BJ (cell line): ENCODE data around the gene DHRS2. TPM values are rescaled to one million over a fixed set of nuclear protein-coding genes. Genes with fewer than 3 reads are reported as not detected.

ENCODE experiments used
- CTCF ChIA-PET: fragments of 350-600 bp; formaldehyde crosslinking; extraction: SDS; loops from one replicate; lab custom pipeline; 2021; ENCODE audit warnings: antibody characterized with exemption, inconsistent platforms; lab: Yijun Ruan, JAX
- POLR2A ChIA-PET: fragments of 300-600 bp; sonication (Branson Sonifier 250); formaldehyde crosslinking; extraction: SDS; loops from one replicate; lab custom pipeline; 2021; ENCODE audit warnings: antibody characterized with exemption; lab: Charles Lee
- DNase-seq: peaks from one replicate; pipeline ENCODE4 v3.0.0-alpha.2; 2011; ENCODE audit warnings: low read depth
- H3K27me3 ChIP-seq: 2 replicates; pipeline ENCODE4 v1.6.0; 2011; ENCODE audit warnings: low read length; ENCODE audit not compliant: control insufficient read depth, insufficient read depth
- H3K36me3 ChIP-seq: 2 replicates; pipeline ENCODE4 v1.5.1; 2011; ENCODE audit warnings: low read length; ENCODE audit not compliant: control insufficient read depth, insufficient read depth
- H3K4me3 ChIP-seq: 2 replicates; pipeline ENCODE4 v1.5.1; 2011; ENCODE audit warnings: low read depth, mild to moderate bottlenecking, control low read depth, low read length
- CTCF ChIP-seq: IDR thresholded peaks from 2 replicates; pipeline ENCODE4 v1.5.1; 2011; ENCODE audit warnings: low read depth, mild to moderate bottlenecking, control low read depth, inconsistent platforms, low read length, moderate library complexity; ENCODE audit not compliant: insufficient read depth
- polyA plus RNA-seq: library from polyadenylated mRNA; depleted of rRNA; stranded (reverse); fragments of >200 nt; gene quantifications from 2 replicates; pipeline ENCODE4 v1.2.3, GENCODE V29; 2011

The DHRS2 gene
- polyA plus RNA-seq, 1 experiment = 0.16 TPM

GRCh38 chr14:23639048-23639890 lies 3.1 kb downstream of the DHRS2 start:
- DNase-seq = no peak
- TF ChIP-seq CTCF = no peak

GRCh38 chr14:23639891-23640523 lies 3.8 kb downstream of the DHRS2 start:
- no peak for DNase-seq
- CTCF ChIA-PET = interaction anchor here (1.2 to 3.9 kb wide), 6 partner anchors 8 to 449 kb away, joined by 3 to 31 read pairs (median 6); no protein-coding TSS in a partner anchor

More at GRCh38 chr14:23639048-23639890, 3.1 kb downstream of the DHRS2 start:
- H3K36me3 ChIP-seq = no peaks in the 10 kb centered on the region
- POLR2A ChIA-PET = no interaction called here
- H3K4me3 ChIP-seq = no peak overlapping the region
- H3K27me3 ChIP-seq = no peaks in the 10 kb centered on the region
- CTCF ChIA-PET = interaction anchor here (1.0 to 3.9 kb wide), 6 partner anchors 8 to 271 kb away, joined by 3 to 31 read pairs (median 6); no protein-coding TSS in a partner anchor

GRCh38 chr14:23640524-23641141 lies 4.5 kb downstream of the DHRS2 start:
- H3K4me3 ChIP-seq = no peak overlapping the region
- peak; percentile 40 for DNase-seq
- H3K27me3 ChIP-seq = no peaks in the 10 kb centered on the region
- ChIA-PET POLR2A (interaction anchor here (0.6 kb wide), 1 partner anchor 8 kb away, joined by 3 read pairs; no protein-coding TSS in a partner anchor), CTCF (interaction anchor here (1.2 to 3.9 kb wide), 8 partner anchors 9 to 449 kb away, joined by 3 to 31 read pairs (median 4); no protein-coding TSS in a partner anchor)
- H3K36me3 ChIP-seq = no peaks in the 10 kb centered on the region
- no peak for TF ChIP-seq CTCF

More at GRCh38 chr14:23639891-23640523, 3.8 kb downstream of the DHRS2 start:
- Histone ChIP-seq H3K4me3 (no peak overlapping the region), H3K36me3 (no peaks in the 10 kb centered on the region), H3K27me3 (no peaks in the 10 kb centered on the region)
- no peak for TF ChIP-seq CTCF
- POLR2A ChIA-PET = no interaction called here

DNA sequence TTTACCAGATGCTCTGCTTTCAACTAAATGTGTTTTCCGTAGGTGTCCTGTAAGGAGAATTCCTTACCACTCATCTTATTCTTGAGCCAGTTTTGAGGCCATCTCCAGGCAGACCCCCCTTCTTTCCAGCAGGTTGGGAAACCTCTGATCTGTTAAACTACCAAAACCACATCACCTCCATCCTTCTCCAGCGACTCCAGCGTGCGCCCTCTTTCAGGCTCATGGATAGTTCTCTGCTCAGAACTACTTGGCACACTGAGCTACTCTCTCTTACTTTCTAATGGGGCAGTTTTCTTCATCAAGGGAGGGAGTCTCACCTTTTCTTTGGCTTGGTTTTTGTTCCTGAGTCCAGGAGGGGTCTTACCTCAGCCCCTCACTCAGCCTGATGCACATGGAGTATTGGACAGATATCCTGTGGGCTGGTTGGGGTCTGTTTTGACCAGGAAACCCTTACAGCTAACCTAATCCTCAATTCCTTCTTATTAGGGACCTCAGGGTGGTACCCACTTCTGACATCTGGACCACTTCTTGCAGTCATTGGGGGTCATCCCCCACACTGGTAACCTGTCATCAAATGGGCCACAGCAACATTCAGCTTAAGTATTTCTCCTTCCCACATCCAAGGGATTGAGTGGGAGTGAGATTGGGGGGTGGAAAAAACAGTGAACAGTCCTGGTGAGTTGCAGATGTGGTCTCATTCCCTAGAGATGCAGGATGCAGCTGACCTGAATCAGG lies 5.2 kb downstream of the DHRS2 start:
- ChIA-PET CTCF (interaction anchor here (1.2 to 3.9 kb wide), 7 partner anchors 10 to 448 kb away, joined by 3 to 31 read pairs (median 5); no protein-coding TSS in a partner anchor), POLR2A (interaction anchor here (0.6 kb wide), 1 partner anchor 9 kb away, joined by 3 read pairs; no protein-coding TSS in a partner anchor)
- H3K4me3 ChIP-seq = no peak overlapping the region
- no peaks in the 10 kb centered on the region for H3K36me3 ChIP-seq
- no peaks in the 10 kb centered on the region for H3K27me3 ChIP-seq
- TF ChIP-seq CTCF = no peak
- no peak for DNase-seq
